OCI-LY3 (cell line): Measurements from ENCODE around the gene GADD45A.

Experiments used
- H2AFZ ChIP-seq: fragments of 200-600, 300-600 bp; shearing (Covaris generic); 2 replicates; pipeline ENCODE4 v1.6.0; 2014; ENCODE audit warnings: antibody characterized with exemption, low read depth, low read length
- H3K27ac ChIP-seq: fragments of 200-600, 300-600 bp; sonication (generic); 2 replicates; pipeline ENCODE4 v1.5.1; 2014; ENCODE audit warnings: mild to moderate bottlenecking, low read length, moderate library complexity, mixed read lengths
- H3K27me3 ChIP-seq: fragments of 200-600, 300-600 bp; sonication (generic); 2 replicates; pipeline ENCODE4 v1.6.1; 2014; ENCODE audit warnings: low read depth, low read length, mixed read lengths
- H3K36me3 ChIP-seq: fragments of 200-600, 300-600 bp; sonication (generic); replicated peaks from 2 replicates; pipeline ENCODE3; 2014; ENCODE audit warnings: low read depth, low read length, mixed read lengths
- H3K4me1 ChIP-seq: fragments of 300-600, 200-600 bp; sonication (generic); 2 replicates; pipeline ENCODE4 v1.6.1; 2014; ENCODE audit warnings: low read length, mixed read lengths
- H3K4me2 ChIP-seq: fragments of 200-600, 300-600 bp; sonication (generic); 2 replicates; pipeline ENCODE4 v1.6.1; 2014; ENCODE audit warnings: low read length, mixed read lengths
- H3K4me3 ChIP-seq: fragments of 300-600, 200-600 bp; sonication (generic); 2 replicates; pipeline ENCODE4 v1.5.1; 2014; ENCODE audit warnings: antibody characterized with exemption, mild to moderate bottlenecking, low read length, moderate library complexity
- H3K79me2 ChIP-seq: fragments of 300-600, 200-600 bp; shearing (Covaris generic); 2 replicates; pipeline ENCODE4 v1.6.1; 2014; ENCODE audit warnings: mild to moderate bottlenecking, low read length, mixed read lengths
- H3K9ac ChIP-seq: fragments of 300-600, 200-600 bp; shearing (Covaris generic); 2 replicates; pipeline ENCODE4 v1.6.0; 2014; ENCODE audit warnings: mild to moderate bottlenecking, low read length, moderate library complexity
- H3K9me3 ChIP-seq: fragments of 200-600, 300-600 bp; shearing (Covaris generic); 2 replicates; pipeline ENCODE4 v1.6.1; 2014; ENCODE audit warnings: low read length, mixed read lengths; ENCODE audit not compliant: insufficient read depth
- H4K20me1 ChIP-seq: fragments of 200-600, 300-600 bp; sonication (generic); 2 replicates; pipeline ENCODE4 v1.6.1; 2016; ENCODE audit warnings: low read length, mixed read lengths; ENCODE audit not compliant: insufficient read depth
- CTCF ChIP-seq: fragments of 200-600, 300-600 bp; sonication (generic); IDR thresholded peaks from 2 replicates; pipeline ENCODE4 v1.5.1; 2014; ENCODE audit warnings: antibody characterized with exemption, low read length, low read depth
- EZH2phosphoT487 ChIP-seq: fragments of 200-600 bp; shearing (Covaris generic); IDR thresholded peaks from 2 replicates; pipeline ENCODE4 v1.6.1; 2018; ENCODE audit warnings: antibody characterized with exemption, mixed run types, low read depth

Gene GADD45A

GRCh38 chr1:67696708-67697107 is 11.7 kb downstream of the GADD45A start:
- Histone ChIP-seq H4K20me1 (no peaks in the 10 kb centered on the region), H3K9ac (no peak overlapping the region), H3K4me3 (no peak overlapping the region), H3K36me3 (no peaks in the 10 kb centered on the region), H3K4me1 (no peaks in the 10 kb centered on the region), H3K79me2 (no peaks in the 10 kb centered on the region), H3K9me3 (no peaks in the 10 kb centered on the region), H3K4me2 (no peak overlapping the region), H3K27ac (no peak overlapping the region), H2AFZ (no peak overlapping the region), H3K27me3 (no peaks in the 10 kb centered on the region)
- TF ChIP-seq EZH2phosphoT487 (no peak), CTCF (no peak)

GRCh38 chr1:67700220-67700619 is 15.2 kb downstream of the GADD45A start:
- TF ChIP-seq CTCF (no peak), EZH2phosphoT487 (no peak)
- Histone ChIP-seq H3K27ac (no peak overlapping the region), H3K36me3 (no peaks in the 10 kb centered on the region), H3K27me3 (no peaks in the 10 kb centered on the region), H3K4me3 (no peak overlapping the region), H4K20me1 (no peaks in the 10 kb centered on the region), H2AFZ (no peak overlapping the region), H3K79me2 (no peaks in the 10 kb centered on the region), H3K9ac (no peak overlapping the region), H3K4me1 (no peaks in the 10 kb centered on the region), H3K9me3 (no peaks in the 10 kb centered on the region), H3K4me2 (no peak overlapping the region)

GRCh38 chr1:67700692-67701410 is 15.8 kb downstream of the GADD45A start:
- Histone ChIP-seq H3K4me3 (no peak overlapping the region), H2AFZ (no peak overlapping the region), H3K9me3 (no peaks in the 10 kb centered on the region), H4K20me1 (no peaks in the 10 kb centered on the region), H3K79me2 (no peaks in the 10 kb centered on the region), H3K36me3 (no peaks in the 10 kb centered on the region), H3K9ac (no peak overlapping the region), H3K4me2 (no peak overlapping the region), H3K4me1 (no peaks in the 10 kb centered on the region), H3K27ac (no peak overlapping the region), H3K27me3 (no peaks in the 10 kb centered on the region)
- TF ChIP-seq EZH2phosphoT487 (no peak), CTCF (no peak)

- Histone ChIP-seq H3K27me3 (no peaks in the 10 kb centered on the region), H3K27ac (no peak overlapping the region), H4K20me1 (no peaks in the 10 kb centered on the region), H3K4me1 (no peaks in the 10 kb centered on the region), H2AFZ (no peak overlapping the region), H3K9me3 (no peaks in the 10 kb centered on the region), H3K36me3 (no peaks in the 10 kb centered on the region), H3K9ac (no peak overlapping the region), H3K4me2 (no peak overlapping the region), H3K79me2 (no peaks in the 10 kb centered on the region), H3K4me3 (no peak overlapping the region)
- TF ChIP-seq EZH2phosphoT487: no peak
- no peak for TF ChIP-seq CTCF
These were observed 16.9 kb downstream of the GADD45A start for GRCh38 chr1:67701876-67702275.
